Vagina (tissue), 2 donors: ENCODE data around the gene CARD6. TPM values are rescaled to one million over a fixed set of nuclear protein-coding genes. Genes with fewer than 3 reads are reported as not detected.
"Not testable (repeated sequence)": the region's sequence is repeated elsewhere in the genome, so short reads cannot be mapped to it uniquely, and the experiment has no call there.

ENCODE experiments used
- DNase-seq, 2 donors: peaks; one replicate each; pipeline ENCODE4 v3.0.0-alpha.2; 2017; ENCODE audit errors: extremely low spot score in 2 of 2
- H3K27ac ChIP-seq: fragments of 200-600 bp; sonication (generic); one replicate; pipeline ENCODE4 v1.5.1; 2019
- H3K27me3 ChIP-seq: fragments of 200-600 bp; sonication (generic); one replicate; pipeline ENCODE4 v1.5.1; 2019
- H3K36me3 ChIP-seq, 2 donors: fragments of 200-600 bp; sonication (generic); one replicate each; pipeline ENCODE4 v1.5.1; 2017 to 2019
- H3K4me1 ChIP-seq: fragments of 200-600 bp; sonication (generic); one replicate; pipeline ENCODE4 v1.5.1; 2019
- H3K4me3 ChIP-seq, 2 donors: fragments of 200-600 bp; sonication (generic); 1 replicate in 1 of 2; 2 replicates in 1 of 2; pipeline ENCODE4 v1.5.1; 2016 to 2019
- H3K9me3 ChIP-seq: fragments of 200-600 bp; sonication (generic); one replicate; pipeline ENCODE4 v1.5.1; 2019
- CTCF ChIP-seq, 3 experiments: fragments of 450-650 bp in 2 of 3; fragments of 200-600 bp in 1 of 3; sonication (generic) in 1 of 3; IDR thresholded peaks; one replicate each; pipeline ENCODE4 v1.5.1; 2017 to 2019; ENCODE audit warnings: antibody characterized with exemption in 3 of 3, mild to moderate bottlenecking in 2 of 3, moderate library complexity in 2 of 3
- POLR2A ChIP-seq, 2 donors: fragments of 450-650 bp; IDR thresholded peaks; one replicate each; pipeline ENCODE4 v1.6.1; 2017; ENCODE audit warnings: antibody characterized with exemption in 2 of 2, mild to moderate bottlenecking in 2 of 2, moderate library complexity in 2 of 2
- POLR2AphosphoS5 ChIP-seq, 2 donors: sonication (generic); formaldehyde crosslinking; IDR thresholded peaks; one replicate each; pipeline ENCODE4 v1.9.0; 2017; ENCODE audit warnings: antibody characterized with exemption in 2 of 2, mild to moderate bottlenecking in 2 of 2, low read depth in 1 of 2; ENCODE audit not compliant: insufficient read depth in 1 of 2
- intact Hi-C: fragments of 100-400 bp; cut with DNase I; formaldehyde crosslinking; loops from one replicate; pipeline ENCODE4 v1.15.1; 2023
- total RNA-seq: library from RNA; depleted of rRNA; stranded (reverse); fragments of >200 nt; gene quantifications from one replicate; pipeline ENCODE4 v1.2.3, GENCODE V29; 2016

Gene CARD6
- total RNA-seq, 1 donor from 2014 or later = 12.3 TPM

- no peaks in the 10 kb centered on the region for H3K4me1 ChIP-seq
- intact Hi-C loops = loop anchor here (10.0 kb wide), 1 partner anchor 1291 kb away; no protein-coding TSS in a partner anchor
- TF ChIP-seq POLR2A (IDR thresholded peaks at IDR 0.05) (no peak), POLR2AphosphoS5 (IDR thresholded peaks at IDR 0.05; ENCODE audit: insufficient read depth in 1 of 2, low read depth in 1 of 2) (no peak), CTCF (IDR thresholded peaks at IDR 0.05) (no peak)
- no peaks in the 10 kb centered on the region for H3K9me3 ChIP-seq
- DNase-seq = no peak
- H3K4me3 ChIP-seq = no peak overlapping the region
- H3K27me3 ChIP-seq = no peaks in the 10 kb centered on the region
- no peak overlapping the region for H3K27ac ChIP-seq
- H3K36me3 ChIP-seq = no peaks in the 10 kb centered on the region
Measured at GRCh38 chr5:40875958-40876357, 34.8 kb downstream of the CARD6 start.

- TF ChIP-seq CTCF (IDR thresholded peaks at IDR 0.05) = no peak
- no peak for TF ChIP-seq POLR2A (IDR thresholded peaks at IDR 0.05)
- TF ChIP-seq POLR2AphosphoS5 (IDR thresholded peaks at IDR 0.05; ENCODE audit: insufficient read depth in 1 of 2, low read depth in 1 of 2) = no peak
- Histone ChIP-seq H3K4me1 (no peaks in the 10 kb centered on the region), H3K27me3 (no peaks in the 10 kb centered on the region), H3K9me3 (peaks cover 3% of the 10 kb centered on the region), H3K36me3 (no peaks in the 10 kb centered on the region), H3K27ac (no peak overlapping the region), H3K4me3 (no peak overlapping the region)
- no peak for DNase-seq
- intact Hi-C loops = loop anchor here (10.0 kb wide), 1 partner anchor 1293 kb away; no protein-coding TSS in a partner anchor
Measured at GRCh38 chr5:40877371-40877988, 36.3 kb downstream of the CARD6 start.

- peaks cover 3% of the 10 kb centered on the region for H3K9me3 ChIP-seq
- TF ChIP-seq CTCF (IDR thresholded peaks at IDR 0.05) (peak; percentile 26 to 62 (median 61)), POLR2A (IDR thresholded peaks at IDR 0.05) (no peak), POLR2AphosphoS5 (IDR thresholded peaks at IDR 0.05; ENCODE audit: insufficient read depth in 1 of 2, low read depth in 1 of 2) (no peak)
- intact Hi-C loops = loop anchor here (10.0 kb wide), 1 partner anchor 1295 kb away; no protein-coding TSS in a partner anchor
- DNase-seq = no peak
- no peaks in the 10 kb centered on the region for H3K4me1 ChIP-seq
- no peaks in the 10 kb centered on the region for H3K36me3 ChIP-seq
- no peak overlapping the region for H3K27ac ChIP-seq
- no peaks in the 10 kb centered on the region for H3K27me3 ChIP-seq
- H3K4me3 ChIP-seq = no peak overlapping the region
Measured at GRCh38 chr5:40879163-40879942, 38.2 kb downstream of the CARD6 start.

- Histone ChIP-seq H3K4me3 (no peak overlapping the region), H3K9me3 (peaks cover 3% of the 10 kb centered on the region), H3K27me3 (no peaks in the 10 kb centered on the region), H3K4me1 (no peaks in the 10 kb centered on the region), H3K27ac (no peak overlapping the region), H3K36me3 (no peaks in the 10 kb centered on the region)
- TF ChIP-seq CTCF (IDR thresholded peaks at IDR 0.05) = no peak
- TF ChIP-seq POLR2AphosphoS5 (IDR thresholded peaks at IDR 0.05; ENCODE audit: insufficient read depth in 1 of 2, low read depth in 1 of 2) = no peak
- no peak for TF ChIP-seq POLR2A (IDR thresholded peaks at IDR 0.05)
- intact Hi-C loops = no loop called here
- DNase-seq = no peak
Measured at GRCh38 chr5:40882291-40882690, 41.1 kb downstream of the CARD6 start.

GRCh38 chr5:40883051-40883450 lies 41.9 kb downstream of the CARD6 start:
- intact Hi-C loops, H3K27me3 ChIP-seq, H3K27ac ChIP-seq, H3K4me3 ChIP-seq, H3K9me3 ChIP-seq, H3K4me1 ChIP-seq, H3K36me3 ChIP-seq, DNase-seq: not testable (repeated sequence)

GRCh38 chr5:40895440-40896425 lies 54.6 kb downstream of the CARD6 start:
- H3K4me3 ChIP-seq, DNase-seq, H3K36me3 ChIP-seq, intact Hi-C loops, H3K9me3 ChIP-seq, H3K27me3 ChIP-seq, H3K27ac ChIP-seq, H3K4me1 ChIP-seq: not testable (repeated sequence)
